Stimulated activated naive CD4-positive, alpha-beta T cell treated with Interleukin-2 at 50 U/mL for 16 hours (primary cell): ENCODE data around the gene POU2F1.

Experiments used
- DNase-seq: peaks from one replicate; lab custom pipeline; 2025; lab: John Stamatoyannopoulos, UW

The POU2F1 gene

GRCh38 chr1:167272369-167272957, 51.8 kb downstream of the POU2F1 start:
- DNase-seq = no peak

DNA sequence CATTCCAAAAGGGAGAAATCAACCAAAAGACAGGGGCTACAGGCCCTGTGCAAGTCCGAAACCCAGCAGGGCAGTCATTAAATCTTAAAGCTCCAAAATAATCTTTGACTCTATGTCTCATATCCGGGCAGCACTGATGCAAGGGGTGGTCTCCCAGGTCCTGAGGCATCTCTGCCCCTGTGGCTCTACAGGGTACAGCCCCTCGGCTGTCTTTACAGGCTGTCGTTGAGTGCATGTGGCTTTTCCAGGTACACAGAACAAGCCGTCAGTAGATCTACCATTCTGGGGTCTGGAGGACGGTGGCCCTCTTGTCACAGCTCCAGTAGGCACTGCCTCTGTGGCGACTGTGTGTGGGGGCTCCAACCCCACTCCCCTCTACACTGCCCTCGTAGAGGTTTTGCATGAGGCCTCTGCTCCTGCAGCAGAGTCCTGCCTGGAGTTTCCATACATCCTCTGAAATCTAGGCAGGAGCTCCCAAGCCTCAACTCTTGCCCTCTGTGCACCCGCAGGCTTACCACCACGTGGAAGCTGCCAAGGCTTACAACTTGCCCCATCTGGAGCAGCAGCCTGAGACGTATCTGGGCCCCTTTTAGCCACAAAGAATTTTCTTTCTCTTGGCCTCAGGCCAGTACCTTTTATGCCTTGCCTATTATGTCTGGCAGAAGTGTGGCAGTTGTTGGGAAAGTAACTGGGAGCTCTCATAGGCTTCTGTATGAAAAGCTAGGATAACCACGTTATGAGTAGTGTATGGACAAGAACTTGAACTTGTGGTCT, 52.5 kb downstream of the POU2F1 start:
- no peak for DNase-seq

GRCh38 chr1:167274061-167274460, 53.4 kb downstream of the POU2F1 start:
- DNase-seq = no peak

DNA sequence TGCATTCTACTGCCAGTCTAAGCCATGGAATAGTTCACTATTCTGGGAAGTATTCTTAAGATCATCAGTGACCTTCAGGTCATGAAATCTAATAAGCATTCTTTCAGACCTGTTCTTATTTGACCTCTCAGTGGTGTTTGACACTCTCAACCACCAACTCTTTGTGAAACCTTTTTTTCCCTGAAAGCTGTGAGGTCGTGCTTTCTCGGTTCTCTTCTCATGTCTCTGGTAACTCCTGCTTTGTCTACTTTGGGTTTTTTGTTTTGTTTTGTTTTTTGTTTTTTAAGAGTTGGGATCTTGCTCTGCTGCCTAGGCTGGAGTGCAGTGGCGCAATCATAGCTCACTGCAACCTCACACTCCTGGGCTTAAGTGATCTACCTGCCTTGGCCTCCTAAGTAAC, 56.3 kb downstream of the POU2F1 start:
- no peak for DNase-seq

- no peak for DNase-seq
These were observed 57.8 kb downstream of the POU2F1 start for GRCh38 chr1:167278497-167278896.

DNA sequence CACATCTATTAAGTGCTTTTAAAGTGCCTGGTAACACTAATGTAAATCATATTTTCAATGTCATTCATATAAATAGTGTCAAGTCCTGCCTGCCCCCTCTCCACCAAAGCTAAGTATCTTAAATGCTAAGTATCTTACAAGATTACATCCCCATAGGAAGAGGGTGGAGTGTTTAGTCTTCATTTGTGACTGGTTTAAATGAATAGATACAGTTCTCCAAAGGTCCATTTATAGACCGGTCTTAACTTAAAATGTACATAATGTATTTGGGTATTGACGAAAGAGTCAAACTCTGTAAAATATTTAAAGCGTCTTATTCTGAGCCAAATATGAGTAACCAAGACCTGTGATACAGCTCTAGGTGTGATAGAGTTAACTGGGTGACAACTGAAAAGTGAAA, 60.2 kb downstream of the POU2F1 start:
- no peak for DNase-seq

- DNase-seq = no peak
These were observed 67.8 kb downstream of the POU2F1 start for GRCh38 chr1:167288390-167289074.

DNA sequence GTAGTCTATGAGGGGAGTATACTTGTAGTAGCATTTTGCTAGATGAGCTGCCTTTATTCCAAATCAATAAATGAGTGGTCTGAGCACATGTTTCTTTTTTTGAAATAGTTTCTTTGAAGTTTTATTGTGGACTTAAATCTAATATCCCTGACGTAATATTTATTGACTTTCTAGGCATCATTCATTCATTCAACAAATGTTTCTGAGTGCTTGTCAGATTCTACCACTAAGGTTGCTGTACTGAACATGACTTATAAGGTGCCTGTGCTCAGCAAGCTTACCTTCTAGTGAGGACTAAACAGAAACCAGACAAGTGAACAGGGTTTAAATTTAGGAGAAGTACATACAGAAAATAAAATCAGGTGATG, 68.4 kb downstream of the POU2F1 start:
- DNase-seq = no peak

DNA sequence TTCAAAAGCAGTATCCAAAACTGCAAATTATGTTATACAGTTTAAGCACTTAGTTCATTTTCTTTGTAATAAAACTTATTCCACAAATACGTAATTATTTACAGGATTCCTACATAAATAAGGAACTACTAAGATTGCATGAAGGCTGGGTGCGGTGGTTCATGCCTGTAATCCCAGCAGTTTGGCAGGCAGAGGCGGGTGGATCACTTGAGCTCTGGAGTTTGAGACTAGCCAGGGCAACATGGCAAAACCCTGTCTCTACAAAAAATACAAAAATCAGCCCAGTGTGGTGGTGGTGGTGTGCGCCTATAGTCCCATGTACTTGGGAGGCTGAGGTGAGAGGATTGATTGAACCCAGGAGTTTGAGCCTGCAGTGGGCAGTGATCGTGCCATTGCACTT, 69.3 kb downstream of the POU2F1 start:
- no peak for DNase-seq

- no peak for DNase-seq
These were observed 71.0 kb downstream of the POU2F1 start for GRCh38 chr1:167291539-167292185.

- no peak for DNase-seq
These were observed 71.5 kb downstream of the POU2F1 start for GRCh38 chr1:167292216-167292615.

DNA sequence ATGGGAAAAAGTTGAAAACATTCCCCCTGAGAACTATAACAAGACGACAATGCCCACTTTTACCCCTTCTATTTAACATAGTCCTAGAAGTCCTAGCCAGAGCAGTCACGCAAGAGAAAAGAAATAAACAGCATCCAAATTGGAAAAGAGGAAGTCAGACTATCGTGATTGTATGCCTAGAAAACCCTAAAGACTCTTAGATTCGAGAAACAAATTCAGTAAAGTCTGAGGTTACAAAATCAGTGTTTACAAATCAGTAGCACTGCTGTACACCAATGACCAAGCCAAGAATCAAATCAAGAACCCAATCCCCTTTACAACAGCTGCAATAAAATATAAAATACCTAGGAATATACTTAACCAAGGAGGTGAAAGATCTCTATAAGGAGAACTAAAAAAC, 72.4 kb downstream of the POU2F1 start:
- DNase-seq = no peak

GRCh38 chr1:167294528-167294927, 73.8 kb downstream of the POU2F1 start:
- no peak for DNase-seq

GRCh38 chr1:167297222-167298214, 76.8 kb downstream of the POU2F1 start:
- DNase-seq = no peak

- no peak for DNase-seq
These were observed 77.6 kb downstream of the POU2F1 start for GRCh38 chr1:167298325-167298724.

DNA sequence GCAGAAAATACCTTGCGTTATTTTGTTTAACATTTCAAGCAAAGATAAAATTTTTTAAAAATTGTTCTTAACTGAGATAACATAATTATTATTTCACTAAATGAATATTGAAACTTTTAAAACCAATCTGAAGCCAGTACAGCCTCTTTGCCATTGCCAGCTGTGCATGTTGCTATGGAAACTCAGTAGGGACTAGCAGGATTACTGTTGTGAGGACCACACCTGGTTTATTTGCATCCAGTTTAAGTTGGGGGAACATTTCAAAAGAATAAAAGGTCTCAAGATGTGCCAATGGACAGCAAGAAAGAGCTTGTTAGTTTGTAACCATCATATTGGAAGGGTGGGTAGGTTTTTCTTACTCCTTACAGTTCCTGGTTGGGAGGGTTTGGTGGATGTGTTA, 80.7 kb downstream of the POU2F1 start:
- DNase-seq = no peak

GRCh38 chr1:167304165-167304564, 83.5 kb downstream of the POU2F1 start:
- no peak for DNase-seq

DNA sequence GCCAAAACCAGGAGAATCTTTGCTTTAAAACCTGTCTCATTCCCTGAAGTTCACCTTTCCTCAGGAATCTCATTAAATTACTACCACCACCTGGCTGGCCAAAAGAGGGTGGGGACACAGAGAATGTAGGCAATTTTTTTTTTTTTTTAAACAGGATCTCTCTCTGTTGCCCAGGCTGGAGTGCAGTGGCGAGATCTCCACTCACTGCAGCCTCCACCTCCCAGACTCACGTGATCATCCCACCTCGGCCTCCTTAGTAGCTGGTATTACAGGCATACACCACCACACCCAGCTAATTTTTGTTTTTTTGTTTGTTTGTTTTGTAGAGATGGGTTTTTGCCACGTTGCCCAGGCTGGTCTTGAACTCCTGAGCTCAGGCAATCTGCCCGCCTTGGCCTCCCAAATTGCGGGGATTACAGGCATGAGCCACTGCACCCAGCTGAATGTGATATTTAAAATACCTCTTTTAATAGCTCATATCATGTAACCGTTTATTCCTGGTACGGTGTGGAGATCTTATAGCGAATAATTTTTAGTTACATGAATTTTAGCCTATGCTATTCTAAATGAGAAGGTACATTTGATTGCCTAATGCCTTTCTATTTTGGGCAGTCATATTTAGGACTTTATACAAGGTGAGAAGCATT, 84.5 kb downstream of the POU2F1 start:
- no peak for DNase-seq

GRCh38 chr1:167305706-167306277, 85.1 kb downstream of the POU2F1 start:
- no peak for DNase-seq

- no peak for DNase-seq
These were observed 90.0 kb downstream of the POU2F1 start for GRCh38 chr1:167310732-167311131.

DNA sequence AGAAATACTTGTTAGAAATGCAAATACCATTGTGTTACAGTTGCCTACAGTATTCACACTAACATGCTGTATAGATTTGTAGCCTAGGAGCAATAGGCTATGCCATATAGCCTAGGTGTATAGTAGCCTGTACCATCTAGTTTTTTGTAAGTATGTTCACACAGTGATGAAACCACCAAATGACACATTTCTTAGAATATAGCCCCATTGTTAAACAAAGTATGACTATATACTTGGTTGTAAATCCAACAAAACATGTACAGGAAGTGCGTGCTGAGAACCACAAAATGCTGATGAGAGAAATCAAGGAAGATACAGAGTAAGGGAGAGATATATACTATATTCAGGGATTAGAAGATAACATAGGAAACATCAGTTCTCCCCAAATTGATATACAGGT, 92.2 kb downstream of the POU2F1 start:
- no peak for DNase-seq
